Measurements from ENCODE around the gene PEX26.
"Not testable (repeated sequence)": the region's sequence is repeated elsewhere in the genome, so short reads cannot be mapped to it uniquely, and the experiment has no call there.

DNA sequence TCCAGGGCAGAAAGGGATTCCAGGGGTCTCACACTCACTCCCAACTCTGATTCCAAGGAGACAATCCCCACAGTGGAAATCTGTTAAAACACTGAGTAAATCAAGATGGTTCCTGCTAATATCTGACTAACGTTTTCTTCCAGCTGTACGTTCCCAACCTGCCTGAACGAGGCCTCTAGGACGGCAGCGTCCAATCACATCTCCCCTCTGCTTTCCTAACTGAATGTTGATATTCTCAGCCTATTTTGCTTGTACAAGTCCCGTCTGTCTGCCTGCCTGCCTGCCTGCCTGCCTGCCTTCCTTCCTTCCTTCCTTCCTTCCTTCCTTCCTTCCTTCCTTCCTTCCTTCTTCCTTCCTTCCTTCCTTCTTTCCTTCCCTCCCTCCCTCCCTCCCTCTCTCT, 14.1 kb upstream of the PEX26 start:
- not testable (repeated sequence) for TF ChIP-seq FOXK2 (IDR thresholded peaks at IDR 0.05); CBX1 (IDR thresholded peaks at IDR 0.05; ENCODE audit: low read depth); NONO (IDR thresholded peaks at IDR 0.05); NONO (CRISPR knock-in tag; conservative IDR thresholded peaks at IDR 0.05); SOX5 (CRISPR knock-in tag; IDR thresholded peaks at IDR 0.05; ENCODE audit: borderline replicate concordance)
- TF ChIP-seq, protein P1, sequence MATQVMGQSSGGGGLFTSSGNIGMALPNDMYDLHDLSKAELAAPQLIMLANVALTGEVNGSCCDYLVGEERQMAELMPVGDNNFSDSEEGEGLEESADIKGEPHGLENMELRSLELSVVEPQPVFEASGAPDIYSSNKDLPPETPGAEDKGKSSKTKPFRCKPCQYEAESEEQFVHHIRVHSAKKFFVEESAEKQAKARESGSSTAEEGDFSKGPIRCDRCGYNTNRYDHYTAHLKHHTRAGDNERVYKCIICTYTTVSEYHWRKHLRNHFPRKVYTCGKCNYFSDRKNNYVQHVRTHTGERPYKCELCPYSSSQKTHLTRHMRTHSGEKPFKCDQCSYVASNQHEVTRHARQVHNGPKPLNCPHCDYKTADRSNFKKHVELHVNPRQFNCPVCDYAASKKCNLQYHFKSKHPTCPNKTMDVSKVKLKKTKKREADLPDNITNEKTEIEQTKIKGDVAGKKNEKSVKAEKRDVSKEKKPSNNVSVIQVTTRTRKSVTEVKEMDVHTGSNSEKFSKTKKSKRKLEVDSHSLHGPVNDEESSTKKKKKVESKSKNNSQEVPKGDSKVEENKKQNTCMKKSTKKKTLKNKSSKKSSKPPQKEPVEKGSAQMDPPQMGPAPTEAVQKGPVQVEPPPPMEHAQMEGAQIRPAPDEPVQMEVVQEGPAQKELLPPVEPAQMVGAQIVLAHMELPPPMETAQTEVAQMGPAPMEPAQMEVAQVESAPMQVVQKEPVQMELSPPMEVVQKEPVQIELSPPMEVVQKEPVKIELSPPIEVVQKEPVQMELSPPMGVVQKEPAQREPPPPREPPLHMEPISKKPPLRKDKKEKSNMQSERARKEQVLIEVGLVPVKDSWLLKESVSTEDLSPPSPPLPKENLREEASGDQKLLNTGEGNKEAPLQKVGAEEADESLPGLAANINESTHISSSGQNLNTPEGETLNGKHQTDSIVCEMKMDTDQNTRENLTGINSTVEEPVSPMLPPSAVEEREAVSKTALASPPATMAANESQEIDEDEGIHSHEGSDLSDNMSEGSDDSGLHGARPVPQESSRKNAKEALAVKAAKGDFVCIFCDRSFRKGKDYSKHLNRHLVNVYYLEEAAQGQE (IDR thresholded peaks at IDR 0.05; ENCODE audit: borderline replicate concordance in 1 of 2, low read depth in 1 of 2, low read length in 2 of 2): not testable (repeated sequence)
- TF ChIP-seq, protein P2, sequence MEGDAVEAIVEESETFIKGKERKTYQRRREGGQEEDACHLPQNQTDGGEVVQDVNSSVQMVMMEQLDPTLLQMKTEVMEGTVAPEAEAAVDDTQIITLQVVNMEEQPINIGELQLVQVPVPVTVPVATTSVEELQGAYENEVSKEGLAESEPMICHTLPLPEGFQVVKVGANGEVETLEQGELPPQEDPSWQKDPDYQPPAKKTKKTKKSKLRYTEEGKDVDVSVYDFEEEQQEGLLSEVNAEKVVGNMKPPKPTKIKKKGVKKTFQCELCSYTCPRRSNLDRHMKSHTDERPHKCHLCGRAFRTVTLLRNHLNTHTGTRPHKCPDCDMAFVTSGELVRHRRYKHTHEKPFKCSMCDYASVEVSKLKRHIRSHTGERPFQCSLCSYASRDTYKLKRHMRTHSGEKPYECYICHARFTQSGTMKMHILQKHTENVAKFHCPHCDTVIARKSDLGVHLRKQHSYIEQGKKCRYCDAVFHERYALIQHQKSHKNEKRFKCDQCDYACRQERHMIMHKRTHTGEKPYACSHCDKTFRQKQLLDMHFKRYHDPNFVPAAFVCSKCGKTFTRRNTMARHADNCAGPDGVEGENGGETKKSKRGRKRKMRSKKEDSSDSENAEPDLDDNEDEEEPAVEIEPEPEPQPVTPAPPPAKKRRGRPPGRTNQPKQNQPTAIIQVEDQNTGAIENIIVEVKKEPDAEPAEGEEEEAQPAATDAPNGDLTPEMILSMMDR (CRISPR knock-in tag; IDR thresholded peaks at IDR 0.05): not testable (repeated sequence)
